HG03520 (cell line): ENCODE results near the gene IGF2R.
"Not testable (repeated sequence)": the region's sequence is repeated elsewhere in the genome, so short reads cannot be mapped to it uniquely, and the experiment has no call there.

Experiments
- ATAC-seq: cut with Tn5 transposase; IDR thresholded peaks from one replicate; pipeline ENCODE4 v1.9.1; 2021; ENCODE audit warnings: mild to moderate bottlenecking, moderate library complexity; ENCODE audit not compliant: unreplicated experiment

Gene IGF2R

DNA sequence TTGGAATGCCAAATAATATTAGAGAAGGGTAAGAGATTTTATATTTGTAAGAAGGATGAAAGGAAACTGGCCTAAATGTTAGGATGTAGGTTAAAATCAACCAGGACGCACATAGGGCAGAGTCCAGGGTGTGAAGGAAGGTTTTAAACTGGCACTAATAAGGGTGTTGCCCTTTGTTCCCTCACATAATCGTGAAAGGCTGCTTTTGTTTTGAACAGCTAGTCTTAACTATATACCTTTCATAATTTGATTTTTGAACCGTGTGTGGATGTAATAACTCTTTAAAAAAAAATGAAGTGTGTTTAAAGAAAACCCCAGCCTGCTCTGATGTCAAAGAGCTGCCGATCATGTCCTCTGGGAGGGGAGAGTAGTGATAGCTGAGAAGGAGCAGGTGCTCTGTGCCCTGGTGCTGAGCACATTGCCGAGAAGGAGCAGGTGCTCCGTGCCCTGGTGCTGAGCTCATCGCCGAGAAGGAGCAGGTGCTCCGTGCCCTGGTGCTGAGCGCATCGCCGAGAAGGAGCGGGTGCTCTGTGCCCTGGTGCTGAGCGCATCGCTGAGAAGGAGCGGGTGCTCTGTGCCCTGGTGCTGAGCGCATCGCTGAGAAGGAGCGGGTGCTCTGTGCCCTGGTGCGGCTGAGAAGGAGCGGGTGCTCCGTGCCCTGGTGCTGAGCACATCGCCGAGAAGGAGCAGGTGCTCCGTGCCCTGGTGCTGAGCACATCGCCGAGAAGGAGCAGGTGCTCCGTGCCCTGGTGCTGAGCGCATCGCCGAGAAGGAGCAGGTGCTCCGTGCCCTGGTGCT is 121.8 kb downstream of the IGF2R start:
- ATAC-seq = not testable (repeated sequence)

DNA sequence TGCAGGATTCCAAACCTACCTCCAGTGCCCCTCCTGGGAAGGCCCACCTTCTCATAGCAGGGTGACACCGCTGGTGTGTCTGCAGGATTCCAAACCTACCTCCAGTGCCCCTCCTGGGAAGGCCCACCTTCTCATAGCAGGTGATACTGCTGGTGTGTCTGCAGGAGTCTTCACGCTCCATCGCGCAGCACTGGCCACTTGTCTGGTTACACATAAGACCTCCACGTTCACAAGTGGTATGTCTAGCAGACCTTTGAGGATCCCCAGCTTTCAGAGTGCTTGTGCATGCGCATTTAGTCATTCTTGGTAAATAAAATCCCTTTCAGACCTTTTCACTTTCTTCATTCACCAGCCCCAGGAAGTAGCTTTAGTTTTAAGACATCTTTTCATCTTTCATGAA is 123.3 kb downstream of the IGF2R start:
- ATAC-seq = not testable (repeated sequence)

DNA sequence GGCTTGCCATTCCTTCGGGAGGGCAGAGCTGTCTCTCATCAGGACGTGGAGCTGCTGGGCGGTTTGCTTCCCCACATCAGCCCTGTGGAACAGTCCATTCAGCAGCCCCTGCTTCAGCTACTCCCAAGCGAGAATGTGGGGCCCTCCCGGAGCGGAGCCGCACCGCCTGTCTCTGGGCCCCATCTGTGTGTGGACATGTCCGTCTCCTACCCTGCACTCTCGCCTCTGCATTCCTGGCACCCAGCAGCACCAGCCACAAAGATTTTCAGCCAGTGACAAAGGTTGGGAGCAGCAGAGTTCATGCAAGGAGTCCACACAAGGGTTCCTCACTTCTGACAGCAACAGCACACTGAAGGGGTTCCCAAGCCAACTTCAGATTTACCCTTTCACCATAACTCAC is 123.7 kb downstream of the IGF2R start:
- ATAC-seq = no peak

DNA sequence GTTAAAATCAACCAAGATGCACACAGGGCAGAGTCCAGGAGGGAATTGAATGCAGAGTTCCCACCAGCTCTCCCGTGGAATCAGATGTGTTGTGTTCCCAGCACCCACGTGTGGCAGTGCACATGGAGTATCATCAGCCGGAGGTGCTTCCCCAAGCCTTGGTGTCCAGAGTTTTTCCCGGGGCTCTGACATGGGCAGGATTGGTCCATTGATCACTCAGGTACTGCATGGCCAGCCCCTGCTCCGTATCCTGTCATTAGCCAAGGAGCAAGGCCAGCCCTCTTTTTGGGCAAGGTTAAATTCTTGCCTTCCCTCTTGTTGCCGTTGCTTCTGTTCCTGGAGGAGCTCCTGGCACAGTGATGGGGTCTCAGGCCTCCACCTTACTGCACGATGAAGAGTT is 124.2 kb downstream of the IGF2R start:
- no peak for ATAC-seq

DNA sequence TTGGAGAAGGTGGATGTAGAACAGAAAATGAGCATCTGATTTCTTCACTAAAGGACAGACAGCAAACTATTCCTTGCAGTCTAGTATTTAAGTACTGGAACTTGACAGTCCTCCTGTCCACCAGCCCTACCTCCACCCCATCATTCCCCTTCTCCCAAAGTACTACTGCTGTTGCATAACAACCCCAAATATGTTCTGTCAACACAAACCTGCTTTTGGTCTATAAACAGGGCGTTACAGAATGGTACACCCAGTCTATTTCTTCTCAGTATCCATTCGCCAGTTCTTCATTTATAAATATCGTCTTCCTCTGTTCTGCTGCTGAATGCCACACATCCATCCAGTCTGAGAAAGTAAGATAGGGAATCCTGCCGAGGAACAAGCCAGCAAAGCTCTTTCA is 125.1 kb downstream of the IGF2R start:
- no peak for ATAC-seq

DNA sequence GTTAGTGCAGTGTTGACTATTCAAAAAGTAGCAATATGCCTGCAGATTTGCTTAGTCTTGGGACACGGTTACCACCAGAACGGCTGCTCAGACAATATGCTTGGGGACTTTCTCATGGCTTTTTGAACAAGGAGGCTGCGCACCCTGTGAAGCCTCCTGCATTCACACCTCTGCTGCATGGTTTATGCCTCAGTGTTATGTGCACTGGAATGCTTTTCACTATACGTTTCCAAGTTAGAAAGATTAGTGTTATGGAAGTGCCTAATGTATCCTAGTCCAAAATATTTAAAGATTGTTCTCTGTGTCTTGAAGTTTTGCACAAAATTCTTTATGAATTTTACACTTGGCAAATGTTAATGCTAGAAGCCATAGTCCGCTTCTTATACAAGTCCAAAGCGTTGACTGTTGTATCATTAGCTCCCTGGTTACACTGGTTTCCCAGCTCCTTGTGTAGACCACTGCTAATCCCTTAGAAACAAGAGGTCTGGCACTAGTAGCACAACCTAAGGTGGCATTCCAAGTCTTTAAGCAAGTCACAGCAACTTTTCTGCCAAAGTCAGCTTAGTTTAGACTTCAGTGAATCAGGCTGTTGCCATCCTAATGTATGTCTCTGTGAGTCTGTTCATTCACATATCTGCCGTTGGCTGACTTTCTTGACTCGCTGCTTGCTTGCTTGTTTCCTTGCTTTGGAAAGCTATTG is 126.4 kb downstream of the IGF2R start:
- no peak for ATAC-seq

DNA sequence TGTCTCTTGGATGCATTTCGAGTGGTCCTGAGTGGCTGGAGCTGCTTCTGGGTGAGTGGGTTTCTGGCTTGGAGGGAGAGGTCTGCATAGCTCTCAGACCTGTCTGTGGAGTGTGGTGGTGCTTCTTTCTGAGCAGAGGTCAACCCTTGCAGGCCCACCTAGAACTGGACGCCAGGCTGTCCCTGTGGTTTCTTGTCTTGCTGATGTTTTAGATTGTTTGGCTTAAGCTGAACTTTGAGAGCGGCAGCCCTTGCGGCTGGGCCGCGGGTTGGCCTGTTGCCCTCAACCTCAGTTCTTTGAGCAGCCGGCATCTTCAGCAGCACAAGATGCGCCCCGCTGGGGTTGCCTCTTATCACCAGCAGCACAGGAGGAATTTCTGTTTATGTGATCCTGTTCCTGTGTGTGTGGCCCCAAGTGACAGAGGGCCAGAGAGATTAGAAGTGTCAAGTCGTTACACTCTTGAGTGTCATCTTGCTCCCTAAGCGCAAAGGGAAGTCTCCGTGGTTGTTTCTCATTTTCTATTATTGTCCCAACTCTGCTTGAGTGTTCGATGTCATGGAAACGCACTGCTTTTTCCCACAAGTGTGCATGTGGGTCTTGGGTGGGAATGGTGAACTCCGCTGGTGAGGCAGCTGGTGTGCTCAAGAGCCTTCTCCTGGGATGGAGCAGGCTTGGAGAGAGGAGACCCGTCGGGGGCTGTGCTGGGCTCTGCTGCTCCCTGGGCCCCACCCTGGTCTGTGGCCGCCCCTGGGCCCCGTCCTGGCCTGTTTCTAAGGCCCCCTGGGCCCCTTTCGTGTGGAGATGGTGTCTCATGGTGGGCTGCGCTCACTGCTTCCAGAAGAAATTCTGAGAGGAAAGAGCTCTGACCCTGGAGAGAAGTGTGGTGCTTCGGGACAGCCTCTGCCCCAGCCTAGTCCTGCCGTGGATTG is 132.7 kb downstream of the IGF2R start:
- ATAC-seq = no peak

DNA sequence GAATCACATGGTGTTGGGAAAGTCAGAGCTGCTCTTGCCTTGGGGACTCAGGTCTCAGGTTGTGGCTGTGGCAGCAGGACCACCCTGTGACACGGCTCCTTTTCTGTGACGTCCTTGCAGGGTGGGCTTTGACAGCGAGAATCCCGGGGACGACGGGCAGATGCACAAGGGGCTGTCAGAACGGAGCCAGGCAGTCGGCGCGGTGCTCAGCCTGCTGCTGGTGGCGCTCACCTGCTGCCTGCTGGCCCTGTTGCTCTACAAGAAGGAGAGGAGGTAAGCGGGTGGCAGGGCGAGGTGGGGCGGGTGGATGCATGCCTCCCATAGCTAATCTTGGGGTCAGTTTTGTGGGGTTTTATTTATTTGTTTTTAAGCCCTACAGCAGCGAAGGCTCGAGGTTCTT is 133.5 kb downstream of the IGF2R start:
- no peak for ATAC-seq

DNA sequence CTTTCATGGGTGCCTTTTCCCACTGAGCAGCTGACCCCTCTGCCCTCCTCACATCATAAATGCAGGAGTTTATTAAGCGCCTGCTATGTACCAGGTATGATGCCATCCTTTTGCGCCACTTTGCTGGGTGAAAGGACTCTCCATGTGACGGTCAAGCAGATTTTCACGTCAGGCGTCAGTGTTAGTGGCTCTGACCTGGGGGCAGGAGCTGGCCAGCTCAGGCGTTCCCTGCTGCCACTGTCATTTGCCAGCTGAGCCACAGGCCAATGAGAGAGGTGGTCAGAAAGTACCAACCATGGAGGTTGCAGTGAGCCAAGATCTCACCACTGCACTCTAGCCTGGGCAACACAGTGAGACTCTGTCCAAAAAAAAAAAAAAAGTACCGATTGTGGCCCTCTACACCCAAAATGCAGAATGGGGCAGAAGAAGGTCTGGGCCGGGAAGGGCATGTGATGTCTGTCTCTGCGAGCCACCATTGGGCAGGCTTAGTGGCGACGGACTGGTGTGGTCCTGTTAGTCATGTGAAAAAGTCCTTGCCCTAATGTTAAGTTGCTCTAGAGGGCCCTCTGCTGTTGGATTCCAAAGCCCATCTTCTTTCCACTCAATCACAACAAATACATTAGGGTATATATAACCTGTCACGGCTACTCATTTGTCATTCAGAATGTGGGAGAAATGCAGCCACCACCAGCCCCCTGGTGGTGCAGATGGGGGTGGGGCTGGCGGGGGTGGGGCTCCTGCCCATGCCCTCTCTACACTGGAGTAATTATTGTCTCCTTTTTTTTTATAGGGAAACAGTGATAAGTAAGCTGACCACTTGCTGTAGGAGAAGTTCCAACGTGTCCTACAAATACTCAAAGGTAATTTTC is 134.3 kb downstream of the IGF2R start:
- no peak for ATAC-seq

DNA sequence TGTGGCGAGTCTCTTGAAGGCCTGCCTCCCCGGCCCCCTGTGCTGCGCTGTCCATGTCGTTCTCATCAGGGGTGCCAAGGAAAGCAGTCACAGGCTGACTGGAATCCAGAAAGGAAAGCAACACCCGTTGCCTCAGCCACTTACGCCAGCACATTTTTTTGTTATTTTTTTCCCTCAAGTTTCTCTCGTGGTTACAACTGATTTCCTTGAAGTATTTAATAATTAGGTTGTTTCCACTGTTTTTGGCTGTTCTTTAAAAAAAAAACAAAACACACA is 134.9 kb downstream of the IGF2R start:
- ATAC-seq = no peak

DNA sequence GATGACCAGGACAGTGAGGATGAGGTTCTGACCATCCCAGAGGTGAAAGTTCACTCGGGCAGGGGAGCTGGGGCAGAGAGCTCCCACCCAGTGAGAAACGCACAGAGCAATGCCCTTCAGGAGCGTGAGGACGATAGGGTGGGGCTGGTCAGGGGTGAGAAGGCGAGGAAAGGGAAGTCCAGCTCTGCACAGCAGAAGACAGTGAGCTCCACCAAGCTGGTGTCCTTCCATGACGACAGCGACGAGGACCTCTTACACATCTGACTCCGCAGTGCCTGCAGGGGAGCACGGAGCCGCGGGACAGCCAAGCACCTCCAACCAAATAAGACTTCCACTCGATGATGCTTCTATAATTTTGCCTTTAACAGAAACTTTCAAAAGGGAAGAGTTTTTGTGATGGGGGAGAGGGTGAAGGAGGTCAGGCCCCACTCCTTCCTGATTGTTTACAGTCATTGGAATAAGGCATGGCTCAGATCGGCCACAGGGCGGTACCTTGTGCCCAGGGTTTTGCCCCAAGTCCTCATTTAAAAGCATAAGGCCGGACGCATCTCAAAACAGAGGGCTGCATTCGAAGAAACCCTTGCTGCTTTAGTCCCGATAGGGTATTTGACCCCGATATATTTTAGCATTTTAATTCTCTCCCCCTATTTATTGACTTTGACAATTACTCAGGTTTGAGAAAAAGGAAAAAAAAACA is 136.1 kb downstream of the IGF2R start:
- ATAC-seq = no peak

DNA sequence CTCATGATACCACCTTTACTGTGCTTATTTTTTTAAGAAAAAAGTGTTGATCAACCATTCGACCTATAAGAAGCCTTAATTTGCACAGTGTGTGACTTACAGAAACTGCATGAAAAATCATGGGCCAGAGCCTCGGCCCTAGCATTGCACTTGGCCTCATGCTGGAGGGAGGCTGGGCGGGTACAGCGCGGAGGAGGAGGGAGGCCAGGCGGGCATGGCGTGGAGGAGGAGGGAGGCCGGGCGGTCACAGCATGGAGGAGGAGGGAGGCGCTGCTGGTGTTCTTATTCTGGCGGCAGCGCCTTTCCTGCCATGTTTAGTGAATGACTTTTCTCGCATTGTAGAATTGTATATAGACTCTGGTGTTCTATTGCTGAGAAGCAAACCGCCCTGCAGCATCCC is 137.1 kb downstream of the IGF2R start:
- no peak for ATAC-seq

DNA sequence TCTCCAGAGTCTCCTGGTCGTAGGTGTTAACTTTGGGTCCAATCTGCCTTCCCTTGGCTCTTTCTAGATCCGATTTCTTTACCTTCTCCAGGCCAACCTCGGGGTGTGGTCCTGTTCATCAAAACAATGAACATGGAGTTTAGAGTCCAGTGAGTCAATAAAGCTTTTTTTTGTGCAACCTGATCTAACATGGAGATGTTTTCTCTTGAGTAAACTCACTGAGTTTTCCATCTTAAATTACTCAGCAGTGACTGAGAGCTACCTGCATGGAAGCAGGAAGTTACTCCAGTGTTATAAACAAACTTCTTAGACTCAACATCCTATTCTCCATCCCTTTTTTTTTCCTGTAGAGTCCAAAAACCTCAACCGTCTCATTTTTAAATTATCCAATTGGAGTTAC is 137.8 kb downstream of the IGF2R start:
- no peak for ATAC-seq

DNA sequence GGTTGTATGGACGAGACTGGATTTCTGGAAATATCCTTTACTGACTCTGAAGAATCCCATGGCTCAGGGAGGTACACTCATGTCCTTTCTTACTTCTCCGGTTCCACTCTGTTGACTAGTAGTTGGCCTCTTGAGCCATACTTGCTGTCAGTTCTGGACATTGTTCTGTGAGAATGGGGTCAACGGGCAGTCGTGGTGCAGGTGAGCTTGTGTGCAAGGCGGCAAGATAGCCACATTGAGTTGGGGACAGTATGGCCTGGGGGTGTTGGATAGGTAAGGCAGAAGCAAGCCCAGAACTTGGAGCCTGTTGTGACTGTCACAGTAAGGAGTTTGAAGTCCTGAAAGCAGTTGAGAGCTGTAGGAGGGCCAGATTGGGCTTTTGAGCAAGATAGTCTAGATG is 139.2 kb downstream of the IGF2R start:
- no peak for ATAC-seq

DNA sequence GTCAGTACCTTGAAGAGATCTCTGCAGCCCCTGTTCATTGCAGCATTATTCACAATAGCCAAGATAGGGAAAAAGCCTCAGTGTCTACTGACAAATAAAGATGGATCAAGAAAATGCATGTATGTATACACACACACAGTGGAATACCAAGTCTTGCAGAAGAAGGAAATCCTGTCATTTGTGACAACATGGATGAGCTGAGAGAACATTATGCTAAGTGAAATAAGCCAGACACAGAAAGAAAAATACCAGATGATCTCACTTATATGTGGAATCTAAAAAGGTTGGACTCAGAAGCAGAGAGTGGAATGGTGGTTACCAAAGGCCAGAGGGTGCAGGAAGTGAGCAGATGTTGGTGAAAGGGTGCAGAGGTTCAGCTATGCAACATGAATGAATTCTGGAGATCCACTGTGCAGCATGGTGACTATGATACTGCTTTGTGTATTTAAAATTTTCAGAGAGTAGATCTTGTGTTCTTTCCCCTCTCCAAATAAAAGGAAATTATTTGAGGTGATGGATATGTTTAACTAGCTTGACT is 141.8 kb downstream of the IGF2R start:
- no peak for ATAC-seq

DNA sequence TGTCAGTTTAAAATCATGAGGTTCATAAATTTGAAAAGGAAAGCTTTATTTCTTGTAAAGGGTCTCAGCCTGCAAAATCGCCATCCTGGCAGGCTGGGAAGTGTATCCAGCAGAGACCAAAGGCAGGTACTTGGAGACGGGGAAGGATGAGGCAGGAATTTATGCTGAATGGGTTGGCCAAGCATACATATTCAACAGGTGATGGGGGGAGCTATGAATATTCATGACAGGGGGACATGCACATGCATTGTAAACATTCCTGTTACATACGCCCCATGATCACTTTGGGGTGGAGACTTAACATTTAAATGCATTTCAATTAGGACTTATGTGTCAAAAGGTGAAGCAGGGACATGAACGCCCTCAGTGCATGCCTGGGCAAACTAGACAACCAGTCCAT is 142.9 kb downstream of the IGF2R start:
- no peak for ATAC-seq

DNA sequence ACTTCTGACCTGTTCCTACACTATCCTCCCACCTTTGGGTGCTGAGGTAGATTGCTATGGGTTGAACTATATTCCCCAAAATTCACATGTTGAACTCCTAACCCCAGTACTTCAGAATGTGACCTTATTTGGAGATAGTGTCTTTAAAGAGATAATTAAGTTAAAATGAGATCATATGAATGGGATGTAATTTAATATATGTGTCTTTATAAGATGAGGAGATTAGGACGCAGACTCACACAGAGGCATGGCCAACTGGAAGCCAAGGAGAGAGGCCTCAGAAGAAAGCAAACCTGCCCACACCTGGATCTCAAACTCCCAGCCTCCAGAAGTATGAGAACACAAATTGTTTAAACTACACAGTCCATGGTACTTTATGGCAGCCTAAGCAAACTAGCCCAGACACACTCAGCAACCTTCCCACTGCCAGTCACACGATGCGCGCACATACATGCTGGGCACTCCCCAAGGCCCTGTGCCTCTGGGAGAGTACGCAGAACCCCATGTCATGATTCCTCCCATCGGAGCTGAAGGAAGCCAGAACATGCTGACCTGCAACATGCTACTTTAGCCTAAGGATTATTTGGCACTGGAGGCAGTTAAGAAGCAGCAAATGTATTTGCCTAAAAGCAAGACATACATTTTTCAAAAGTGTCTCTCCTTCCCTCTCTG is 143.9 kb downstream of the IGF2R start:
- no peak for ATAC-seq

DNA sequence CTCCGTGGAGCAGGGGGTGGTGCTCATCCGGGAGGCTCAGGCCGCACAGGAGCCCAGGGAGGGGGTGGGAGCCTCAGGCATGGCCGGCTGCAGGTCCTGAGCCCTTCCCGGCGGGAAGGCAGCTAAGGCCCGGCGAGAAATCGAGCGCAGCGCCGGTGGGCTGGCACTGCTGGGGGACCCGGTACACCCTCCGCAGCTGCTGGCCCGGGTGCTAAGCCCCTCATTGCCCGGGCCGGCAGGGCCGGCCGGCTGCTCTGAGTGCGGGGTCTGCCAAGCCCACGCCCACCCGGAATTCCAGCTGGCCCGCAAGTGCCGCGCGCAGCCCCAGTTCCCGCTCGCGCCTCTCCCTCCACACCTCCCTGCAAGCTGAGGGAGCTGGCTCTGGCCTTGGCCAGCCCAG is 145.7 kb downstream of the IGF2R start:
- not testable (repeated sequence) for ATAC-seq

DNA sequence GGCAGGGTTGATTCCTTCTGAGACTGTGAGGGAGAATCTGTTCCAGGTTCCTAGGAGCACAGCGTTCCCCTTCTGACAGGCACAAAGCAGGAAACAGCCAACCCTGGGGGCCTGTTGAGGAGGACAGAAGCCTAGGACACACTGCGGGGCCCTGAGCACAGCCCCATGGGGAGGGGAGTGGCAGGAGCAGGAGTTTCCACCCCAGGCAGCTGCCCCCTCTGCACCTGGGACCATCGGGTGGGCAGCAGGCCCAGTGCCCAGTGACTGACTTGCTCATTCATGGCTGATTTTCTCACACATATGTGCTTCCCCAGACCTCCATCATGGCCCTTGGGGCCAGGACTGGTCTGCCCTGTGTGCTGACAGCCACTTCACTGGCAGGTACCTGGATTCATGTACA is 146.5 kb downstream of the IGF2R start:
- no peak for ATAC-seq
